ENCODE measurements around the gene MANF.

The MANF gene

GRCh38 chr3:51434746-51435327 is 49.7 kb downstream of the MANF start:
- Mint-ChIP-seq H3K27ac (ENCODE audit: low read depth) (peak overlapping the region; percentile 1), H3K36me3 (ENCODE audit: insufficient read depth) (peaks cover 30% of the 10 kb centered on the region)

GRCh38 chr3:51436998-51437639 is 52.0 kb downstream of the MANF start:
- ATAC-seq (replicated peaks; ENCODE audit: extremely low read depth, poor library complexity, severe bottlenecking) (no peak), DNase-seq (ENCODE audit: low spot score in 2 of 2) (no peak)
- Mint-ChIP-seq H3K27me3 (no peaks in the 10 kb centered on the region), H3K27ac (ENCODE audit: low read depth) (peak overlapping the region; percentile 61), H3K36me3 (ENCODE audit: insufficient read depth) (peaks cover 30% of the 10 kb centered on the region), H3K4me3 (no peak overlapping the region), H3K9me3 (no peaks in the 10 kb centered on the region), H3K4me1 (peaks cover 13% of the 10 kb centered on the region)

More at GRCh38 chr3:51434746-51435327, 49.7 kb downstream of the MANF start:
- no peak overlapping the region for H3K4me3 Mint-ChIP-seq
- H3K9me3 Mint-ChIP-seq = no peaks in the 10 kb centered on the region
- DNase-seq (ENCODE audit: low spot score in 2 of 2) = peak; percentile 18 to 29
- peak; percentile 76 for ATAC-seq (replicated peaks; ENCODE audit: extremely low read depth, poor library complexity, severe bottlenecking)
- no peaks in the 10 kb centered on the region for H3K27me3 Mint-ChIP-seq
- H3K4me1 Mint-ChIP-seq = peaks cover 7% of the 10 kb centered on the region

Data from central memory CD8-positive, alpha-beta T cell (primary cell).